Progenitor cell of endocrine pancreas (in vitro differentiated cells): ENCODE measurements around the gene GALNT11. TPM values are rescaled to one million over a fixed set of nuclear protein-coding genes. Genes with fewer than 3 reads are reported as not detected.

Experiments
- DNase-seq: peaks from one replicate; pipeline ENCODE4 v3.0.0; 2021; ENCODE audit warnings: low spot score; ENCODE audit not compliant: unreplicated experiment
- H3K27ac Mint-ChIP-seq: 2 replicates; pipeline ENCODE4 v1.8.0; 2021; ENCODE audit warnings: mild to moderate bottlenecking, moderate library complexity, mixed read lengths
- H3K27me3 Mint-ChIP-seq: 2 replicates; pipeline ENCODE4 v1.8.0; 2021; ENCODE audit warnings: mixed read lengths
- H3K36me3 Mint-ChIP-seq: 2 replicates; pipeline ENCODE4 v1.8.0; 2022; ENCODE audit warnings: mixed read lengths; ENCODE audit not compliant: insufficient read depth
- H3K4me1 Mint-ChIP-seq: 2 replicates; pipeline ENCODE4 v1.8.0; 2021; ENCODE audit warnings: low read depth, mixed read lengths
- H3K4me3 Mint-ChIP-seq: 2 replicates; pipeline ENCODE4 v1.8.0; 2021; ENCODE audit warnings: low read depth, mild to moderate bottlenecking, moderate library complexity, mixed read lengths
- H3K9me3 Mint-ChIP-seq: 2 replicates; pipeline ENCODE4 v1.8.0; 2021; ENCODE audit warnings: low read depth, mixed read lengths
- total RNA-seq: library from RNA; stranded (reverse); gene quantifications from 2 replicates; pipeline ENCODE4 v1.2.1, GENCODE V29; 2021
- TF ChIP-seq, protein P1 (sequence below): fragments of 200-600 bp; sonication (generic); IDR thresholded peaks from one replicate; pipeline ENCODE4 v1.5.0; 2021; ENCODE audit warnings: antibody characterized with exemption, mild to moderate bottlenecking; ENCODE audit not compliant: unreplicated experiment

GALNT11 gene
- total RNA-seq, 1 donor from 2014 or later: 29.5 TPM

DNA sequence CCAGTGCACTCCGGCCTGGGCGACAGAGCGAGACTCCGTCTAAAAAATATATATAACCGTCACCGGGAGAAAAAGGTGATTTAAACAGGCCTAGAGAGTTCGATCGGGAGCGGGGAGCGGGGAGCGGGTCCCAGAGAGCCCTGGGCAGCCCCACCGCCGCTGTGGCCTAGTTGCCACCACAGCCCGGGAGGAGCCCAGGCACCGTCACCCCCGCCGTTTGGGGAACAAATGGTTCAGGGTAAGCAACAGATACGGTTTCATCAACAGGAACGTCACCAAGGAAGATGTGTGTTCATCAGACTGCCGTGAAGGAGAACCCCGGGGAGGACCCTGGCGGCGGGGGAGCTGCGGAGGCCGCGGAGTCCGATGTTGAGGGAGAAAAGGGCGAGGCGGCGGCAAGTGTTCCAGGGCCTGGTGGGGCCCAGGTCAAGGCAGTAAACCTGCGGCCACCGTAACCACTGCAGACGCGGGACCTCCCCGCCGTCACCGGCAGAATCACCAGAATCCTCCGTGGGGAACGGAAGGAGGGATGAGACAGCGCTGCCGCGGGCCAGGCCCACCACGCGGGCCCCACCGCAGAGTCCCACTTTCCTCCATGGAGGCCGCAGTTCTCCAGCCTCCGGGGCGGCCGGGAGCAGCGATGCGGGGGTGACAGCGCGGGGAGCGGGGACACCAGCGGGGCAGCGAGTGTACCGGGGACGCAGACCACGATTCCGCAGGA is 103.4 kb downstream of the GALNT11 start:
- H3K9me3 Mint-ChIP-seq: peaks cover 17% of the 10 kb centered on the region
- no peaks in the 10 kb centered on the region for H3K4me1 Mint-ChIP-seq
- H3K27ac Mint-ChIP-seq: no peak overlapping the region
- H3K4me3 Mint-ChIP-seq: no peak overlapping the region
- DNase-seq: no peak
- peaks cover 66% of the 10 kb centered on the region for H3K36me3 Mint-ChIP-seq
- TF ChIP-seq, protein P1, sequence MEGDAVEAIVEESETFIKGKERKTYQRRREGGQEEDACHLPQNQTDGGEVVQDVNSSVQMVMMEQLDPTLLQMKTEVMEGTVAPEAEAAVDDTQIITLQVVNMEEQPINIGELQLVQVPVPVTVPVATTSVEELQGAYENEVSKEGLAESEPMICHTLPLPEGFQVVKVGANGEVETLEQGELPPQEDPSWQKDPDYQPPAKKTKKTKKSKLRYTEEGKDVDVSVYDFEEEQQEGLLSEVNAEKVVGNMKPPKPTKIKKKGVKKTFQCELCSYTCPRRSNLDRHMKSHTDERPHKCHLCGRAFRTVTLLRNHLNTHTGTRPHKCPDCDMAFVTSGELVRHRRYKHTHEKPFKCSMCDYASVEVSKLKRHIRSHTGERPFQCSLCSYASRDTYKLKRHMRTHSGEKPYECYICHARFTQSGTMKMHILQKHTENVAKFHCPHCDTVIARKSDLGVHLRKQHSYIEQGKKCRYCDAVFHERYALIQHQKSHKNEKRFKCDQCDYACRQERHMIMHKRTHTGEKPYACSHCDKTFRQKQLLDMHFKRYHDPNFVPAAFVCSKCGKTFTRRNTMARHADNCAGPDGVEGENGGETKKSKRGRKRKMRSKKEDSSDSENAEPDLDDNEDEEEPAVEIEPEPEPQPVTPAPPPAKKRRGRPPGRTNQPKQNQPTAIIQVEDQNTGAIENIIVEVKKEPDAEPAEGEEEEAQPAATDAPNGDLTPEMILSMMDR: no peak
- no peaks in the 10 kb centered on the region for H3K27me3 Mint-ChIP-seq

GRCh38 chr7:152129682-152130081 is 104.2 kb downstream of the GALNT11 start:
- H3K36me3 Mint-ChIP-seq: peaks cover 61% of the 10 kb centered on the region
- no peaks in the 10 kb centered on the region for H3K4me1 Mint-ChIP-seq
- H3K9me3 Mint-ChIP-seq: peaks cover 17% of the 10 kb centered on the region
- no peak overlapping the region for H3K4me3 Mint-ChIP-seq
- H3K27me3 Mint-ChIP-seq: no peaks in the 10 kb centered on the region
- H3K27ac Mint-ChIP-seq: no peak overlapping the region
- TF ChIP-seq, protein P1: no peak
- DNase-seq: no peak

GRCh38 chr7:152130658-152131590 is 105.5 kb downstream of the GALNT11 start:
- Mint-ChIP-seq H3K36me3 (peaks cover 50% of the 10 kb centered on the region), H3K9me3 (peaks cover 12% of the 10 kb centered on the region), H3K4me1 (no peaks in the 10 kb centered on the region), H3K4me3 (no peak overlapping the region), H3K27ac (peak overlapping the region; percentile 79), H3K27me3 (no peaks in the 10 kb centered on the region)
- no peak for DNase-seq
- TF ChIP-seq, protein P1: no peak

DNA sequence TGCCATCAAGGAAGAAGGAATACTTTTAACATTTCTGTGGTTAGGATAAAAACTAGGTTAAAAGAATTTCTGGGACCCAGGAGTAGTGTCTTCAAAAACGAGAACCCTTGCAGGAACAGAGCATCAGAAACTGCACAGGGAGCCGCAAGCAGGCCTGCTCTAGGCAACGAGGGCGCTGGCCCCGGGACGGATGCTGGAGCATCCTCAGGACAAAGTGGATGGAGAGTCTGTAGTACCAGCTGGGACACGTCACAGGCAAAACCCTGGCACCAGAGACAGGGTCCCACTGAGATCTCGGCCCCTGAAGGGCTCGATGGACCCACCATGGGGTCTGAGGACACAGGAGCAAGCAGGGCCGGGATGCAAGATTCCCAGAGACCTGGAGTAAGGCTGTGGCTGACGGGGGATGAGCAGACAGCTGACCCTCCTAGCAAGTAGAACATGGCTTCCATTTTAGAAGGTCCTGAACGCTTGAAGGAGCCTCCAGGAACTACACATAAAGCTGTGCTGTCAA is 106.6 kb downstream of the GALNT11 start:
- Mint-ChIP-seq H3K27ac (no peak overlapping the region), H3K4me3 (no peak overlapping the region)
- TF ChIP-seq, protein P1: no peak

GRCh38 chr7:152132812-152133211 is 107.3 kb downstream of the GALNT11 start:
- DNase-seq: no peak
- no peaks in the 10 kb centered on the region for H3K4me1 Mint-ChIP-seq
- peaks cover 1% of the 10 kb centered on the region for H3K9me3 Mint-ChIP-seq

More for the DNA sequence above, 106.6 kb downstream of the GALNT11 start:
- Mint-ChIP-seq H3K4me1 (no peaks in the 10 kb centered on the region), H3K9me3 (peaks cover 7% of the 10 kb centered on the region), H3K27me3 (no peaks in the 10 kb centered on the region), H3K36me3 (peaks cover 44% of the 10 kb centered on the region)
- no peak for DNase-seq

More at GRCh38 chr7:152132812-152133211, 107.3 kb downstream of the GALNT11 start:
- H3K4me3 Mint-ChIP-seq: no peak overlapping the region
- TF ChIP-seq, protein P1: no peak
- H3K36me3 Mint-ChIP-seq: peaks cover 38% of the 10 kb centered on the region
- no peak overlapping the region for H3K27ac Mint-ChIP-seq
- no peaks in the 10 kb centered on the region for H3K27me3 Mint-ChIP-seq
